ENCODE measurements around the gene CTNNBIP1.
"Not testable (repeated sequence)": the region's sequence is repeated elsewhere in the genome, so short reads cannot be mapped to it uniquely, and the experiment has no call there.

Gene CTNNBIP1

GRCh38 chr1:9827558-9828185, 82.4 kb downstream of the CTNNBIP1 start:
- DNase-seq (ENCODE audit: low read depth) = no peak

GRCh38 chr1:9826616-9827015, 83.5 kb downstream of the CTNNBIP1 start:
- no peak for DNase-seq (ENCODE audit: low read depth)

- no peak for DNase-seq (ENCODE audit: low read depth)
Measured at GRCh38 chr1:9826087-9826486, 84.0 kb downstream of the CTNNBIP1 start.

GRCh38 chr1:9825093-9826074, 84.7 kb downstream of the CTNNBIP1 start:
- DNase-seq (ENCODE audit: low read depth) = peak; percentile 56

- DNase-seq (ENCODE audit: low read depth) = no peak
Measured at GRCh38 chr1:9824702-9825089, 85.4 kb downstream of the CTNNBIP1 start.

GRCh38 chr1:9823943-9824701, 85.9 kb downstream of the CTNNBIP1 start, which contains the start of gene CLSTN1:
TSS of gene CLSTN1 (minus strand) at chr1:9823965. CDS start at chr1:9823733, 232 bp downstream.
- no peak for DNase-seq (ENCODE audit: low read depth)

GRCh38 chr1:9823693-9823942, 86.5 kb downstream of the CTNNBIP1 start:
- DNase-seq (ENCODE audit: low read depth) = no peak

- no peak for DNase-seq (ENCODE audit: low read depth)
Measured at GRCh38 chr1:9822897-9823692, 87.0 kb downstream of the CTNNBIP1 start.

GRCh38 chr1:9822490-9822889, 87.6 kb downstream of the CTNNBIP1 start:
- no peak for DNase-seq (ENCODE audit: low read depth)

- DNase-seq (ENCODE audit: low read depth) = no peak
Measured at GRCh38 chr1:9821710-9822109, 88.4 kb downstream of the CTNNBIP1 start.

- no peak for DNase-seq (ENCODE audit: low read depth)
Measured at GRCh38 chr1:9820521-9820920, 89.5 kb downstream of the CTNNBIP1 start.

GRCh38 chr1:9817734-9818133, 92.3 kb downstream of the CTNNBIP1 start:
- no peak for DNase-seq (ENCODE audit: low read depth)

GRCh38 chr1:9816199-9816598, 93.9 kb downstream of the CTNNBIP1 start:
- DNase-seq (ENCODE audit: low read depth) = no peak

- DNase-seq (ENCODE audit: low read depth) = no peak
Measured at GRCh38 chr1:9815150-9815549, 94.9 kb downstream of the CTNNBIP1 start.

- DNase-seq (ENCODE audit: low read depth) = no peak
Measured at GRCh38 chr1:9814619-9815018, 95.5 kb downstream of the CTNNBIP1 start.

- no peak for DNase-seq (ENCODE audit: low read depth)
Measured at GRCh38 chr1:9811239-9811966, 98.7 kb downstream of the CTNNBIP1 start.

GRCh38 chr1:9809100-9809510, 101.0 kb downstream of the CTNNBIP1 start:
- no peak for DNase-seq (ENCODE audit: low read depth)

- no peak for DNase-seq (ENCODE audit: low read depth)
Measured at GRCh38 chr1:9808459-9808858, 101.6 kb downstream of the CTNNBIP1 start.

GRCh38 chr1:9807541-9807940, 102.5 kb downstream of the CTNNBIP1 start:
- DNase-seq (ENCODE audit: low read depth) = no peak

- not testable (repeated sequence) for DNase-seq (ENCODE audit: low read depth)
Measured at GRCh38 chr1:9805972-9806371, 104.1 kb downstream of the CTNNBIP1 start.

- DNase-seq (ENCODE audit: low read depth) = no peak
Measured at GRCh38 chr1:9805006-9805508, 105.0 kb downstream of the CTNNBIP1 start.

All from HS-5 (cell line).